ENCODE results near the gene UNC5C. TPM values are rescaled to one million over a fixed set of nuclear protein-coding genes. Genes with fewer than 3 reads are reported as not detected.

The UNC5C gene
- total RNA-seq, 2 experiments from 2014 or later, result not detected

GRCh38 chr4:95469617-95470016 is 79.2 kb downstream of the UNC5C start:
- no peaks in the 10 kb centered on the region for H3K4me1 Mint-ChIP-seq (ENCODE audit: low read depth)
- H3K9me3 Mint-ChIP-seq, result no peaks in the 10 kb centered on the region
- no peak overlapping the region for H3K27ac Mint-ChIP-seq
- H3K27me3 Mint-ChIP-seq, result no peaks in the 10 kb centered on the region
- POLR2A ChIA-PET, result no interaction called here
- intact Hi-C loops (cut with micrococcal nuclease), result no loop called here
- no peak overlapping the region for H3K4me3 Mint-ChIP-seq
- CTCF ChIA-PET, result no interaction called here
- no peaks in the 10 kb centered on the region for H3K36me3 Mint-ChIP-seq
- DNase-seq, result no peak

- H3K4me1 Mint-ChIP-seq (ENCODE audit: low read depth), result no peaks in the 10 kb centered on the region
- ChIA-PET POLR2A (no interaction called here), CTCF (no interaction called here)
- intact Hi-C loops (cut with micrococcal nuclease), result no loop called here
- no peak for DNase-seq
- H3K9me3 Mint-ChIP-seq, result no peaks in the 10 kb centered on the region
- H3K27ac Mint-ChIP-seq, result no peak overlapping the region
- H3K27me3 Mint-ChIP-seq, result no peaks in the 10 kb centered on the region
- H3K4me3 Mint-ChIP-seq, result no peak overlapping the region
- no peaks in the 10 kb centered on the region for H3K36me3 Mint-ChIP-seq
These were observed 82.0 kb downstream of the UNC5C start for GRCh38 chr4:95466791-95467190.

GRCh38 chr4:95465010-95465409 is 83.8 kb downstream of the UNC5C start:
- intact Hi-C loops (cut with micrococcal nuclease), result no loop called here
- DNase-seq, result no peak
- no peak overlapping the region for H3K27ac Mint-ChIP-seq
- no peaks in the 10 kb centered on the region for H3K27me3 Mint-ChIP-seq
- ChIA-PET POLR2A (no interaction called here), CTCF (no interaction called here)
- no peak overlapping the region for H3K4me3 Mint-ChIP-seq
- no peaks in the 10 kb centered on the region for H3K36me3 Mint-ChIP-seq
- H3K4me1 Mint-ChIP-seq (ENCODE audit: low read depth), result no peaks in the 10 kb centered on the region
- H3K9me3 Mint-ChIP-seq, result no peaks in the 10 kb centered on the region

- POLR2A ChIA-PET, result no interaction called here
- no peak for DNase-seq
- CTCF ChIA-PET, result no interaction called here
- no peaks in the 10 kb centered on the region for H3K4me1 Mint-ChIP-seq (ENCODE audit: low read depth)
- H3K4me3 Mint-ChIP-seq, result no peak overlapping the region
- no peaks in the 10 kb centered on the region for H3K9me3 Mint-ChIP-seq
- H3K36me3 Mint-ChIP-seq, result no peaks in the 10 kb centered on the region
- no peaks in the 10 kb centered on the region for H3K27me3 Mint-ChIP-seq
- intact Hi-C loops (cut with micrococcal nuclease), result no loop called here
- no peak overlapping the region for H3K27ac Mint-ChIP-seq
These were observed 85.9 kb downstream of the UNC5C start for GRCh38 chr4:95462921-95463320.

- POLR2A ChIA-PET, result no interaction called here
These were observed 91.4 kb downstream of the UNC5C start for GRCh38 chr4:95457353-95457752.

GRCh38 chr4:95450294-95450693 is 98.5 kb downstream of the UNC5C start:
- H3K27me3 Mint-ChIP-seq, result peaks cover 3% of the 10 kb centered on the region
- intact Hi-C loops (cut with micrococcal nuclease), result no loop called here
- no peaks in the 10 kb centered on the region for H3K9me3 Mint-ChIP-seq
- no peak overlapping the region for H3K4me3 Mint-ChIP-seq
- POLR2A ChIA-PET, result no interaction called here
- no peaks in the 10 kb centered on the region for H3K36me3 Mint-ChIP-seq
- H3K27ac Mint-ChIP-seq, result no peak overlapping the region
- CTCF ChIA-PET, result no interaction called here
- no peaks in the 10 kb centered on the region for H3K4me1 Mint-ChIP-seq (ENCODE audit: low read depth)
- DNase-seq, result no peak

More at GRCh38 chr4:95457353-95457752, 91.4 kb downstream of the UNC5C start:
- intact Hi-C loops (cut with micrococcal nuclease), result no loop called here
- Mint-ChIP-seq H3K27me3 (no peaks in the 10 kb centered on the region), H3K4me3 (no peak overlapping the region), H3K36me3 (no peaks in the 10 kb centered on the region), H3K4me1 (ENCODE audit: low read depth) (no peaks in the 10 kb centered on the region), H3K27ac (no peak overlapping the region), H3K9me3 (no peaks in the 10 kb centered on the region)
- CTCF ChIA-PET, result no interaction called here
- DNase-seq, result no peak

- Mint-ChIP-seq H3K27ac (no peak overlapping the region), H3K36me3 (no peaks in the 10 kb centered on the region), H3K27me3 (no peaks in the 10 kb centered on the region), H3K4me1 (ENCODE audit: low read depth) (no peaks in the 10 kb centered on the region), H3K9me3 (no peaks in the 10 kb centered on the region), H3K4me3 (no peak overlapping the region)
- intact Hi-C loops (cut with micrococcal nuclease), result no loop called here
- ChIA-PET POLR2A (no interaction called here), CTCF (no interaction called here)
- DNase-seq, result no peak
These were observed 102.6 kb downstream of the UNC5C start for GRCh38 chr4:95446173-95446572.

- Mint-ChIP-seq H3K4me3 (no peak overlapping the region), H3K4me1 (ENCODE audit: low read depth) (no peaks in the 10 kb centered on the region), H3K27me3 (no peaks in the 10 kb centered on the region), H3K36me3 (no peaks in the 10 kb centered on the region), H3K27ac (no peak overlapping the region), H3K9me3 (no peaks in the 10 kb centered on the region)
- intact Hi-C loops (cut with micrococcal nuclease), result no loop called here
- DNase-seq, result no peak
- POLR2A ChIA-PET, result no interaction called here
- CTCF ChIA-PET, result no interaction called here
These were observed 103.5 kb downstream of the UNC5C start for GRCh38 chr4:95445251-95445650.

GRCh38 chr4:95444812-95445211 is 104.0 kb downstream of the UNC5C start:
- POLR2A ChIA-PET, result no interaction called here
- no peak for DNase-seq
- H3K4me1 Mint-ChIP-seq (ENCODE audit: low read depth), result no peaks in the 10 kb centered on the region
- no peak overlapping the region for H3K4me3 Mint-ChIP-seq
- intact Hi-C loops (cut with micrococcal nuclease), result no loop called here
- CTCF ChIA-PET, result no interaction called here
- H3K27ac Mint-ChIP-seq, result no peak overlapping the region
- no peaks in the 10 kb centered on the region for H3K36me3 Mint-ChIP-seq
- H3K9me3 Mint-ChIP-seq, result no peaks in the 10 kb centered on the region
- H3K27me3 Mint-ChIP-seq, result no peaks in the 10 kb centered on the region

GRCh38 chr4:95439896-95440295 is 108.9 kb downstream of the UNC5C start:
- CTCF ChIA-PET, result no interaction called here
- no peak for DNase-seq
- H3K27me3 Mint-ChIP-seq, result no peaks in the 10 kb centered on the region
- no peaks in the 10 kb centered on the region for H3K9me3 Mint-ChIP-seq
- H3K36me3 Mint-ChIP-seq, result no peaks in the 10 kb centered on the region
- H3K4me3 Mint-ChIP-seq, result no peak overlapping the region
- H3K4me1 Mint-ChIP-seq (ENCODE audit: low read depth), result no peaks in the 10 kb centered on the region
- intact Hi-C loops (cut with micrococcal nuclease), result no loop called here
- POLR2A ChIA-PET, result no interaction called here
- H3K27ac Mint-ChIP-seq, result no peak overlapping the region

- Mint-ChIP-seq H3K36me3 (no peaks in the 10 kb centered on the region), H3K4me1 (ENCODE audit: low read depth) (no peaks in the 10 kb centered on the region), H3K27me3 (no peaks in the 10 kb centered on the region), H3K4me3 (no peak overlapping the region), H3K27ac (no peak overlapping the region), H3K9me3 (no peaks in the 10 kb centered on the region)
- ChIA-PET CTCF (no interaction called here), POLR2A (no interaction called here)
- intact Hi-C loops (cut with micrococcal nuclease), result no loop called here
- no peak for DNase-seq
These were observed 109.7 kb downstream of the UNC5C start for GRCh38 chr4:95439071-95439470.

- DNase-seq, result no peak
- no peaks in the 10 kb centered on the region for H3K36me3 Mint-ChIP-seq
- H3K27ac Mint-ChIP-seq, result no peak overlapping the region
- no peaks in the 10 kb centered on the region for H3K4me1 Mint-ChIP-seq (ENCODE audit: low read depth)
- peaks cover 4% of the 10 kb centered on the region for H3K27me3 Mint-ChIP-seq
- CTCF ChIA-PET, result no interaction called here
- POLR2A ChIA-PET, result no interaction called here
- H3K4me3 Mint-ChIP-seq, result no peak overlapping the region
- no peaks in the 10 kb centered on the region for H3K9me3 Mint-ChIP-seq
- intact Hi-C loops (cut with micrococcal nuclease), result no loop called here
These were observed 116.3 kb downstream of the UNC5C start for GRCh38 chr4:95432466-95432865.

- POLR2A ChIA-PET, result no interaction called here
- peaks cover 4% of the 10 kb centered on the region for H3K27me3 Mint-ChIP-seq
These were observed 117.1 kb downstream of the UNC5C start for GRCh38 chr4:95431678-95432077.

GRCh38 chr4:95429416-95429815 is 119.4 kb downstream of the UNC5C start:
- Mint-ChIP-seq H3K36me3 (no peaks in the 10 kb centered on the region), H3K4me3 (no peak overlapping the region), H3K4me1 (ENCODE audit: low read depth) (no peaks in the 10 kb centered on the region), H3K27me3 (peaks cover 4% of the 10 kb centered on the region), H3K9me3 (no peaks in the 10 kb centered on the region), H3K27ac (no peak overlapping the region)
- CTCF ChIA-PET, result interaction anchor here (0.6 kb wide), 1 partner anchor 273 kb away, joined by 3 read pairs; no protein-coding TSS in a partner anchor
- POLR2A ChIA-PET, result no interaction called here
- DNase-seq, result no peak
- intact Hi-C loops (cut with micrococcal nuclease), result no loop called here

More at GRCh38 chr4:95431678-95432077, 117.1 kb downstream of the UNC5C start:
- H3K4me3 Mint-ChIP-seq, result no peak overlapping the region
- H3K36me3 Mint-ChIP-seq, result no peaks in the 10 kb centered on the region
- no peaks in the 10 kb centered on the region for H3K4me1 Mint-ChIP-seq (ENCODE audit: low read depth)
- H3K9me3 Mint-ChIP-seq, result no peaks in the 10 kb centered on the region
- CTCF ChIA-PET, result no interaction called here
- DNase-seq, result no peak
- intact Hi-C loops (cut with micrococcal nuclease), result no loop called here
- no peak overlapping the region for H3K27ac Mint-ChIP-seq
